ENCODE measurements around the gene GLOD4. TPM values are rescaled to one million over a fixed set of nuclear protein-coding genes. Genes with fewer than 3 reads are reported as not detected.

The GLOD4 gene
- total RNA-seq, 4 donors from 2014 or later: 28.6 to 53.7 (median 37.0) TPM

GRCh38 chr17:726271-726919 is 55.7 kb downstream of the GLOD4 start:
- Histone ChIP-seq H3K4me1 (peaks cover 0 to 5% (median under 1%) of the 10 kb centered on the region in 4 donors), H3K9me3 (no peaks in the 10 kb centered on the region), H3K27me3 (no peaks in the 10 kb centered on the region), H3K4me3 (no peak overlapping the region), H3K36me3 (no peaks in the 10 kb centered on the region), H3K27ac (no peak overlapping the region)
- 61 to 68% methylated on average over 20 of the region's 20 CpGs for WGBS, 2 donors
- TF ChIP-seq CTCF (IDR thresholded peaks at IDR 0.05) (no peak), EP300 (IDR thresholded peaks at IDR 0.05) (no peak), POLR2A (IDR thresholded peaks at IDR 0.05) (no peak)
- no peak for DNase-seq (ENCODE audit: low spot score in 2 of 2)

DNA sequence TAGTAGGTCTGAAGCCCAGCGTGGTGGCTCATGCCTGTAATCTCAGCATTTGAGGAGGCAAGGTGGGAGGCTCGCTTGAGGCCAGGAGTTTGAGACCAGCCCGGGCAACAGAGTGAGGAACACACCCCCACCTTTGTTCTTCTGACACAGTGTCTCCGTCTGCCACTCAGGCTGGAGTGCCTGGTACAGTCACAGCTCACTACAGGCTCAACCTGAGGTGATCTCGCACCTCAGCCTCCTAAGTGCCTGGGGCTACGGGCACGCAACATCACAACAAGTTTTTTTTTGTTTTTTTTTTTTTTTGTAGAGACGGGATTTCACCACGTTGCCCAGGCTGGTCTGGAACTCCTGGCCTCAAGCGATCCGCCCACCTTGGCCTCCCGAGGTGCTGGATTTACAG is 56.3 kb downstream of the GLOD4 start:
- DNase-seq (ENCODE audit: low spot score in 2 of 2): no peak
- WGBS, 2 donors: 80 to 83% methylated on average over 12 of the region's 12 CpGs
- Histone ChIP-seq H3K9me3 (no peaks in the 10 kb centered on the region), H3K27ac (no peak overlapping the region), H3K4me1 (no peaks in the 10 kb centered on the region), H3K27me3 (no peaks in the 10 kb centered on the region), H3K4me3 (no peak overlapping the region), H3K36me3 (no peaks in the 10 kb centered on the region)
- no peak for TF ChIP-seq CTCF (IDR thresholded peaks at IDR 0.05)
- no peak for TF ChIP-seq POLR2A (IDR thresholded peaks at IDR 0.05)
- no peak for TF ChIP-seq EP300 (IDR thresholded peaks at IDR 0.05)

GRCh38 chr17:725084-725483 is 57.0 kb downstream of the GLOD4 start:
- Histone ChIP-seq H3K27ac (no peak overlapping the region), H3K36me3 (no peaks in the 10 kb centered on the region), H3K9me3 (no peaks in the 10 kb centered on the region), H3K4me1 (no peaks in the 10 kb centered on the region), H3K4me3 (no peak overlapping the region), H3K27me3 (no peaks in the 10 kb centered on the region)
- WGBS, 2 donors: 95 to 97% methylated on average over 14 of the region's 14 CpGs
- TF ChIP-seq CTCF (IDR thresholded peaks at IDR 0.05) (no peak), POLR2A (IDR thresholded peaks at IDR 0.05) (no peak), EP300 (IDR thresholded peaks at IDR 0.05) (no peak)
- no peak for DNase-seq (ENCODE audit: low spot score in 2 of 2)

DNA sequence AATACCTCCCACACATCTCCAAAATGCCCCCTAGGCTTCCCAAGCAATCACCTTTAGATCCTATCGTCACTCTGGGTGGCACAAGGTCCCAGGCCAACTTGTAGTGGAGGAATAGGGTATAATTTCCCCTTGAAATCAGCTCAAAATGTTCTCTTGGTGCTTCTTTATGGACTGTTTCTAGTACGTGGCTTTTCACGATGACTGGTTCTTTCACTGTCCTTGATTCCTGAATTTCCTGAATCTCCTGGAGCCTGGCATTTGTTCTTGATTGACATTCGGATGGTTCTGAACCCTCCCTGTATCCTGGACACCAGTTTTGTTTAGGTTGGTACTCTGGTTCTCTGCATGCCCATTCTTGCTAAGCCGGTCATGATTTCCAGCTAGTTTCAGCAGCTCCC is 60.5 kb downstream of the GLOD4 start:
- H3K9me3 ChIP-seq: no peaks in the 10 kb centered on the region
- H3K4me1 ChIP-seq: peaks cover 0 to 7% (median 0%) of the 10 kb centered on the region in 4 donors
- TF ChIP-seq CTCF (IDR thresholded peaks at IDR 0.05): no peak
- TF ChIP-seq EP300 (IDR thresholded peaks at IDR 0.05): no peak
- TF ChIP-seq POLR2A (IDR thresholded peaks at IDR 0.05): no peak
- no peaks in the 10 kb centered on the region for H3K27me3 ChIP-seq
- H3K27ac ChIP-seq: no peak overlapping the region
- WGBS, 2 donors: 76 to 92% methylated on average over 5 of the region's 5 CpGs
- no peak for DNase-seq (ENCODE audit: low spot score in 2 of 2)
- H3K4me3 ChIP-seq: no peak overlapping the region
- H3K36me3 ChIP-seq: no peaks in the 10 kb centered on the region

DNA sequence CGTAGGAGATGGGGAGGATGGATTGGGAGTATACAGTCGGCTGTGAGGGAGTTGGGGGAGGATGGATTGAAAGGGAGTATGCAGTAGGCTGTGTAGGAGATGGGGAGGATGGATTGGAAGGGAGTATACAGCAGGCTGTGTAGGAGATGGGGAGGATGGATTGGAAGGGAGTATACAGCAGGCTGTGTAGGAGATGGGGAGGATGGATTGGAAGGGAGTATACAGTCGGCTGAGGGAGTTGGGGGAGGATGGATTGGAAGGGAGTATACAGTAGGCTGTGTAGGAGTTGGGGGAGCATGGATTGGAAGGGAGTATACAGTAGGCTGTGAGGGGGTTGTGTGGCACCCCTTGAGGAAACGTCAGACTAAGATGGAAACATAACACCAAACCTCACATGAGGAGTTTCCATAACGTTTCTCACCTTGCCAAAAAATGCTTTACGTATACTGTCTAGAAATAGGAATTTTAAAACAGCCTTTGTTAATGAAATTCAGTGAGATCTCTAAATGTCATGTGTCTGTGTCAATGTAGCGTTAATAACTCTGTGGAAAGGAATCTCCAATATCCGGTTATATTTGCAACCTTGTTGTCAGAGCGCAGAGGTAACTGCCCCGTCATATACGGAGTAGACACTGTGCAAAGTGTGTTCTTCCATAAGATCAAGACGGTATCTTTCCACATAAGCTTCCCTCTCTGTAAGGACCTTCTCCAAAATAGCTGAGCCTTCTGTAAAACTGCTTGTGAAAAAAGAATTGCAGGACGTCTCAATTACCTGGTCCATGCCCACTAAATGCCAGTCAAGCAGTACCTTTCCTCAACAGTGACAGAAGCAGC is 61.2 kb downstream of the GLOD4 start:
- no peaks in the 10 kb centered on the region for H3K27me3 ChIP-seq
- H3K4me3 ChIP-seq: no peak overlapping the region
- 73 to 81% methylated on average over 13 of the region's 13 CpGs for WGBS, 2 donors
- H3K9me3 ChIP-seq: no peaks in the 10 kb centered on the region
- no peak overlapping the region for H3K27ac ChIP-seq
- no peak for DNase-seq (ENCODE audit: low spot score in 2 of 2)
- H3K36me3 ChIP-seq: no peaks in the 10 kb centered on the region
- H3K4me1 ChIP-seq: peaks cover 0 to 13% (median 0%) of the 10 kb centered on the region in 4 donors
- no peak for TF ChIP-seq EP300 (IDR thresholded peaks at IDR 0.05)
- no peak for TF ChIP-seq POLR2A (IDR thresholded peaks at IDR 0.05)
- TF ChIP-seq CTCF (IDR thresholded peaks at IDR 0.05): no peak

Measured in tibial nerve (tissue), 4 donors.